Measurements from ENCODE around the gene RGS12.

The RGS12 gene

GRCh38 chr4:3253808-3254207 lies 39.0 kb upstream of the RGS12 start:
- DNase-seq = peak in 1 of 2 donors; percentile 10

- DNase-seq = peak in 1 of 2 donors; percentile 6
Observed at GRCh38 chr4:3254302-3255131, 38.3 kb upstream of the RGS12 start.

GRCh38 chr4:3255611-3256186 lies 37.1 kb upstream of the RGS12 start:
- DNase-seq = peak in 1 of 2 donors; percentile 10

- DNase-seq = peak in 1 of 2 donors; percentile 7
Observed at GRCh38 chr4:3256230-3257102, 36.4 kb upstream of the RGS12 start.

- peak in 1 of 2 donors; percentile 4 for DNase-seq
Observed at GRCh38 chr4:3257103-3257555, 35.7 kb upstream of the RGS12 start.

GRCh38 chr4:3257556-3258482 lies 35.0 kb upstream of the RGS12 start:
- DNase-seq = peak in 1 of 2 donors; percentile 9

- DNase-seq = peak in 1 of 2 donors; percentile 7
Observed at GRCh38 chr4:3261411-3262207, 31.2 kb upstream of the RGS12 start.

GRCh38 chr4:3262208-3263052 lies 30.4 kb upstream of the RGS12 start:
- DNase-seq = peak in 1 of 2 donors; percentile 6

GRCh38 chr4:3263053-3263875 lies 29.6 kb upstream of the RGS12 start:
- DNase-seq = peak in 1 of 2 donors; percentile 8

- no peak for DNase-seq
Observed at GRCh38 chr4:3263876-3264193, 29.0 kb upstream of the RGS12 start.

GRCh38 chr4:3266076-3266475 lies 26.7 kb upstream of the RGS12 start:
- DNase-seq = peak in 1 of 2 donors; percentile 5

- no peak for DNase-seq
Observed at GRCh38 chr4:3267576-3268394, 25.0 kb upstream of the RGS12 start.

- DNase-seq = no peak
Observed at GRCh38 chr4:3268395-3269104, 24.3 kb upstream of the RGS12 start.

GRCh38 chr4:3269105-3269927 lies 23.5 kb upstream of the RGS12 start:
- no peak for DNase-seq

GRCh38 chr4:3269991-3270611 lies 22.7 kb upstream of the RGS12 start:
- DNase-seq = no peak

- no peak for DNase-seq
Observed at GRCh38 chr4:3271131-3271530, 21.7 kb upstream of the RGS12 start.
